GM13977 (cell line): ENCODE data around the gene KCNJ10.

ENCODE experiments used
- DNase-seq: peaks from one replicate; pipeline ENCODE4 v3.0.0; 2012; ENCODE audit warnings: low spot score
- in situ Hi-C: fragments of 300-500 bp; cut with MboI; formaldehyde crosslinking; loops from one replicate; pipeline ENCODE4 v1.12.0; 2022; ENCODE audit warnings: low sequenced_read_pairs, low pct_unique_long_range_greater_than_20kb, mixed read lengths, inconsistent platforms; ENCODE audit not compliant: unreplicated experiment
- TF ChIP-seq, protein P1 (sequence below): IDR thresholded peaks from 2 replicates; pipeline ENCODE4 v1.5.1; 2012; ENCODE audit warnings: mild to moderate bottlenecking, control low read depth; ENCODE audit not compliant: insufficient read depth; ENCODE audit errors: extremely low read depth, missing control alignments

Gene KCNJ10

GRCh38 chr1:160078512-160079195 is 8.7 kb upstream of the KCNJ10 start:
- DNase-seq = peak; percentile 77
- TF ChIP-seq, protein P1, sequence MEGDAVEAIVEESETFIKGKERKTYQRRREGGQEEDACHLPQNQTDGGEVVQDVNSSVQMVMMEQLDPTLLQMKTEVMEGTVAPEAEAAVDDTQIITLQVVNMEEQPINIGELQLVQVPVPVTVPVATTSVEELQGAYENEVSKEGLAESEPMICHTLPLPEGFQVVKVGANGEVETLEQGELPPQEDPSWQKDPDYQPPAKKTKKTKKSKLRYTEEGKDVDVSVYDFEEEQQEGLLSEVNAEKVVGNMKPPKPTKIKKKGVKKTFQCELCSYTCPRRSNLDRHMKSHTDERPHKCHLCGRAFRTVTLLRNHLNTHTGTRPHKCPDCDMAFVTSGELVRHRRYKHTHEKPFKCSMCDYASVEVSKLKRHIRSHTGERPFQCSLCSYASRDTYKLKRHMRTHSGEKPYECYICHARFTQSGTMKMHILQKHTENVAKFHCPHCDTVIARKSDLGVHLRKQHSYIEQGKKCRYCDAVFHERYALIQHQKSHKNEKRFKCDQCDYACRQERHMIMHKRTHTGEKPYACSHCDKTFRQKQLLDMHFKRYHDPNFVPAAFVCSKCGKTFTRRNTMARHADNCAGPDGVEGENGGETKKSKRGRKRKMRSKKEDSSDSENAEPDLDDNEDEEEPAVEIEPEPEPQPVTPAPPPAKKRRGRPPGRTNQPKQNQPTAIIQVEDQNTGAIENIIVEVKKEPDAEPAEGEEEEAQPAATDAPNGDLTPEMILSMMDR = peak; percentile 89
- in situ Hi-C loops = no loop called here

GRCh38 chr1:160077486-160077885 is 7.5 kb upstream of the KCNJ10 start:
- TF ChIP-seq, protein P1 = no peak
- no peak for DNase-seq
- in situ Hi-C loops = no loop called here

DNA sequence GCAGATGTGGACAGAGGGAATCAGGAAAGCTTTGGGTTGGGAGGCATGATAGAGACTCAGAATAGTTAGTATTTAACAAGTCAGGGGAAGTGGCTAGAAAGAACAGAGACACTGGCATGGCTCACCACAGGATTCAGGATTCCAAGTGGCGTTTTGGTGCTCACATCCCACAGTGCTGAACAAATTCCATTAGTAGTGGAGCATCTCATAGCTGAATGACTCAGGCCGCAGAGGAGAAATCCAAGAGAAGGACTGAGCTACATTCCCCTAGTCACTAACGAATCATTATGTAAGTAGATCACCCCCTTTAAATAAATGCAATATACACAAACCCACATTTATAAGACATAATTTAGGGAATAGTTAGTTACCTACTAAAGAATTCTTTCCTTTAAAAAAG is 6.3 kb upstream of the KCNJ10 start:
- TF ChIP-seq, protein P1 = no peak
- in situ Hi-C loops = no loop called here
- DNase-seq = no peak

DNA sequence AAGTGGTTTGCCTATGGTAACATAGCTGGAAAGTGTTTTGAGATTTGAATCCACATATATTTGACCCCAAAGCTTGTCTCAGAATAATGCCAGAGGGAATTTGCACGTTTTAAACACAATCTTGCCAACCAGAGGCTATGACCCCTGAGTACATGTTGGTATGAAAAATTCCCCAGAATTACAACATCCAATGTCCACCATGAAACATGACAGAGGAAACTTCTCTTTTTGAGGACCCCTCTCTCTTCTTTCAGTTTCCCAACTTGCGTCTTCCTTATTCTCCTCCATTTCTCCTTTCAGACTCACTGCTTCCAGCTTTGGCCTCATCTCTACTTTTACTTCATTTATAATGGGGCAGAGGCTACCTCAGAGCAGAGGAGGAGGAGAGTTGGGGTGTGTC is 5.9 kb upstream of the KCNJ10 start:
- TF ChIP-seq, protein P1 = no peak
- in situ Hi-C loops = no loop called here
- DNase-seq = no peak

- no peak for DNase-seq
- TF ChIP-seq, protein P1 = no peak
- in situ Hi-C loops = no loop called here
Observed at GRCh38 chr1:160074865-160075264, 4.9 kb upstream of the KCNJ10 start.

DNA sequence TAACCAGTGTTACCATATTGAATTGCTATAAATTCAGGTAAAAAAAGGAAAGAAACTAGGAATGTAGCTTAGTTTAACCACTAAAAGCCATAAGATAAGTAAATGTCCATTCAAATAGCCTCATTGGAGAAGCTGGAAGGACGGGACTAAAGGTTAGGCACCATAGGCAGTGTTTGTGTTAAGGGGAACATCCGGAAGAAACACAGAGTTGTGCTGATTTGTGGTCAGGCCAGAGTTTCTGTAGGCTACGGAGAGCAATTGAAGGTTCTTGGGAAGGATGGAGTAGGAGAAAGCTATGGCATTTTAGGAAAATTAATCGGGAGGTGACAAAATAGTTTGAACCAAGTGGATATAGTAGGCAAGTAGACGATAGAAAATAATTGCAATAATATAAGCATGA is 1.3 kb upstream of the KCNJ10 start:
- in situ Hi-C loops = no loop called here
- TF ChIP-seq, protein P1 = no peak
- no peak for DNase-seq
